Smooth muscle cell (in vitro differentiated cells): Measurements from ENCODE around the gene PYCR2. TPM values are rescaled to one million over a fixed set of nuclear protein-coding genes. Genes with fewer than 3 reads are reported as not detected.
"Not testable (repeated sequence)": the region's sequence is repeated elsewhere in the genome, so short reads cannot be mapped to it uniquely, and the experiment has no call there.

Experiments
- DNase-seq: peaks from one replicate; lab custom pipeline; 2025; ENCODE audit not compliant: unreplicated experiment; lab: John Stamatoyannopoulos, UW
- H2AFZ ChIP-seq: fragments of 200-600 bp; sonication (generic); 2 replicates; pipeline ENCODE4 v1.6.0; 2016; ENCODE audit warnings: antibody characterized with exemption, low read depth, mild to moderate bottlenecking
- H3F3A ChIP-seq: fragments of 200-600 bp; sonication (generic); 2 replicates; pipeline ENCODE4 v1.6.0; 2017; ENCODE audit warnings: antibody characterized with exemption, low read depth
- H3K27ac ChIP-seq: fragments of 200-600 bp; sonication (generic); 2 replicates; pipeline ENCODE4 v1.5.1; 2016; ENCODE audit warnings: low read depth, mild to moderate bottlenecking
- H3K27me3 ChIP-seq: fragments of 200-600 bp; sonication (generic); 2 replicates; pipeline ENCODE4 v1.6.1; 2016; ENCODE audit warnings: low read depth, mild to moderate bottlenecking
- H3K36me3 ChIP-seq: fragments of 200-600 bp; sonication (generic); 2 replicates; pipeline ENCODE4 v1.5.1; 2016; ENCODE audit warnings: low read depth
- H3K4me1 ChIP-seq: fragments of 200-600 bp; sonication (generic); 2 replicates; pipeline ENCODE4 v1.5.1; 2016; ENCODE audit warnings: low read depth
- H3K4me2 ChIP-seq: fragments of 200-600 bp; sonication (generic); 2 replicates; pipeline ENCODE4 v1.6.0; 2016; ENCODE audit warnings: mild to moderate bottlenecking
- H3K4me3 ChIP-seq: fragments of 200-600 bp; sonication (generic); 2 replicates; pipeline ENCODE4 v1.5.1; 2016; ENCODE audit warnings: mild to moderate bottlenecking
- H3K79me2 ChIP-seq: fragments of 200-600 bp; sonication (generic); 2 replicates; pipeline ENCODE4 v1.6.0; 2016; ENCODE audit warnings: low read depth, mild to moderate bottlenecking
- H3K9ac ChIP-seq: fragments of 200-600 bp; sonication (generic); 2 replicates; pipeline ENCODE4 v1.6.0; 2016; ENCODE audit warnings: low read depth
- H3K9me3 ChIP-seq: fragments of 200-600 bp; sonication (generic); replicated peaks from 2 replicates; pipeline ENCODE4 v1.5.1; 2016; ENCODE audit warnings: low read depth
- H4K20me1 ChIP-seq: fragments of 200-600 bp; sonication (generic); 2 replicates; pipeline ENCODE4 v1.6.0; 2016; ENCODE audit warnings: low read depth
- WGBS: methylation state at CpG from one replicate; pipeline ENCODE4 v1.1.7; 2016; ENCODE audit warnings: low lambda C conversion rate; 5-methylcytosine and 5-hydroxymethylcytosine counted together
- polyA plus RNA-seq: library from polyadenylated mRNA; unstranded; fragments of >200 nt; fragmentation: Nextera tagmentation; extraction: Ambion mirVana; gene quantifications from 2 replicates; pipeline ENCODE4 v1.2.1, GENCODE V29; 2016
- total RNA-seq: library from RNA; depleted of rRNA; stranded (reverse); fragments of >200 nt; gene quantifications from 2 replicates; pipeline ENCODE4 v1.2.3, GENCODE V29; 2014
- TF ChIP-seq, protein P1 (sequence below): fragments of 200-600 bp; sonication (generic); IDR thresholded peaks from 2 replicates; pipeline ENCODE4 v1.5.1; 2017; ENCODE audit warnings: borderline replicate concordance, mild to moderate bottlenecking, antibody characterized with exemption; ENCODE audit not compliant: insufficient read depth, poor library complexity, severe bottlenecking

The PYCR2 gene
- total and polyA plus RNA-seq, 2 experiments from 2014 or later, result 20.1 to 40.5 TPM

DNA sequence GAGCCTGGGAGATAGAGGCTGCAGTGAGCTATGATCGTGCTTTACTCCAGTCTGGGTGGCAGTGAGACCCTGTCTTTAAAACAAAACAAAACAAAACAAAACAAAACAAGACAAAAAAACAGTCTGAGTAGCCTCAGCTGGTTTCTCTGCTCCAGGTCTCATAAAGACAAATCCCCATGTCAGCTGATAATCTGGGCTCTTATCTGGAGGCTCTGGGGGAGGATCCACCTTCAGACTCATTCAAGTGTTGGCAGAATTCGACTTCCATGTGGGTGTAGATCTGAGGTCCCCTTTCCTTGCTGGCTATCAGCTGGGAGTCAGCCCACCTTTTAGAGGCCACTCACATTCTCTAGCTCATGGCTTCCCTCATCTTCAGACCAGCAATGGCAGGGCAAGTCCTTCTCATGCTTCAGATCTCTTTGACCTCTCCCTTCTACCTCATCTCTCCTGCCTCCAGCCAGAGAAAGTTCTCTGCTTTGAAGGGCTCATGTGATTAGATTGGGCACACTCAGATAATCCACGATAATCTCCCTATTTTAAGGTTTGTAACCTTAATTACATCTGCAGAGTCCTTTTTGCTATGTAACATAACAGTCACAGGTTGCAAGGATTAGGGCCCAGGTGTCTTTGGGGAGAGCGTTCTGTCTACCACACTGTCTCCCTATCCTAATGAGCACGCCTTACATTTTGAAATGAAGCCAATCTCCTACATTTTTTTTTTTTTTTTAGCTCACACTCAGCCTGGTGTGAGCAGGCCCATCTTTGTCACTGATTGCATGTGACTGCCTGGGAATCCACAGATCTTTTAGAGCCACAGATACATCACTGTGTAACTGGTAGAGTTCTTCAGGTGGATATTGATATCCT, 7.5 kb upstream of the PYCR2 start:
- Histone ChIP-seq H3F3A (no peaks in the 10 kb centered on the region), H3K27me3 (no peaks in the 10 kb centered on the region), H3K79me2 (no peaks in the 10 kb centered on the region), H2AFZ (no peak overlapping the region), H3K4me3 (no peak overlapping the region), H3K4me1 (peaks cover 4% of the 10 kb centered on the region), H3K9me3 (no peaks in the 10 kb centered on the region), H3K36me3 (no peaks in the 10 kb centered on the region), H3K4me2 (no peak overlapping the region), H4K20me1 (no peaks in the 10 kb centered on the region), H3K9ac (no peak overlapping the region), H3K27ac (no peak overlapping the region)
- TF ChIP-seq, protein P1, sequence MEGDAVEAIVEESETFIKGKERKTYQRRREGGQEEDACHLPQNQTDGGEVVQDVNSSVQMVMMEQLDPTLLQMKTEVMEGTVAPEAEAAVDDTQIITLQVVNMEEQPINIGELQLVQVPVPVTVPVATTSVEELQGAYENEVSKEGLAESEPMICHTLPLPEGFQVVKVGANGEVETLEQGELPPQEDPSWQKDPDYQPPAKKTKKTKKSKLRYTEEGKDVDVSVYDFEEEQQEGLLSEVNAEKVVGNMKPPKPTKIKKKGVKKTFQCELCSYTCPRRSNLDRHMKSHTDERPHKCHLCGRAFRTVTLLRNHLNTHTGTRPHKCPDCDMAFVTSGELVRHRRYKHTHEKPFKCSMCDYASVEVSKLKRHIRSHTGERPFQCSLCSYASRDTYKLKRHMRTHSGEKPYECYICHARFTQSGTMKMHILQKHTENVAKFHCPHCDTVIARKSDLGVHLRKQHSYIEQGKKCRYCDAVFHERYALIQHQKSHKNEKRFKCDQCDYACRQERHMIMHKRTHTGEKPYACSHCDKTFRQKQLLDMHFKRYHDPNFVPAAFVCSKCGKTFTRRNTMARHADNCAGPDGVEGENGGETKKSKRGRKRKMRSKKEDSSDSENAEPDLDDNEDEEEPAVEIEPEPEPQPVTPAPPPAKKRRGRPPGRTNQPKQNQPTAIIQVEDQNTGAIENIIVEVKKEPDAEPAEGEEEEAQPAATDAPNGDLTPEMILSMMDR, result no peak
- DNase-seq, result no peak
- 78% methylated on average over 5 of the region's 5 CpGs for WGBS

DNA sequence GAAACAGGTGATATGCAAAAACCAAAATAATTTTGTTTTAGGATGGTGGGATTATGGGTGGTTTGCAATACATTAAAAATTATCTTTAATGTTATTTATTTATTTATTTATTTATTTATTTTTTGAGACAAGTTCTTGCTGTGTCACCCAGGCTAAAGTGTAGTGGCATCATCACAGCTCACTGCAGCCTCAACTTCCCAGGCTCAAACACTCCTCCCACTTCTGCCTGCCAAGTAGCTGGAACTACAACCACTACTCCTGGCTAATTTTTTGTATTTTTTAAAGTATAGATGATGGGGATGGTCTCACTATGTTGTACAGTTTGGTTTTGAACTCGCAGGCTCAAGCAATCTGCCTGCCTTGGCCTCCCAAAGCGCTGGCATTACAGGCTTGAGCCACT, 6.5 kb upstream of the PYCR2 start:
- 90% methylated on average over 2 of the region's 2 CpGs for WGBS
- H3K27me3 ChIP-seq, result no peaks in the 10 kb centered on the region
- H3K4me3 ChIP-seq, result no peak overlapping the region

DNA sequence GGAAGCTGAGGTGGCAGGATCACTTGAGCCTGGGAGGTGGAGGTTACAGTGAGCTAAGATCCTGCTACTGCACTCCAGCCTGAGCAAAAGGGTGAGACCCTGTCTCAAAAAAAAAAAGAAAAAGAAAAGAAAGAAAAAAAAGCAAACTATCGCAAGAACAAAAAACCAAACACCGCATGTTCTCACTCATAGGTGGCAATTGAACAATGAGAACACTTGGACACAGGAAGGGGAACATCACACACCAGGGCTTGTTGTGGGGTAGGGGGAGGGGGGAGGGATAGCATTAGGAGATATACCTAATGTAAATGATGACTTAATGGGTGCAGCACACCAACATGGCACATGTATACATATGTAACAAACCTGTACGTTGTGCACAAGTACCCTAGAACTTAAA, 5.4 kb upstream of the PYCR2 start:
- not testable (repeated sequence) for H3K9me3 ChIP-seq, H3K4me3 ChIP-seq, DNase-seq

More for the DNA sequence above, 6.5 kb upstream of the PYCR2 start:
- H4K20me1 ChIP-seq, result no peaks in the 10 kb centered on the region
- no peak overlapping the region for H2AFZ ChIP-seq
- no peak overlapping the region for H3K27ac ChIP-seq
- H3K36me3 ChIP-seq, result no peaks in the 10 kb centered on the region
- no peak overlapping the region for H3K4me2 ChIP-seq
- no peaks in the 10 kb centered on the region for H3K79me2 ChIP-seq
- no peak for DNase-seq
- TF ChIP-seq, protein P1, result no peak
- H3K9me3 ChIP-seq, result no peaks in the 10 kb centered on the region
- H3K9ac ChIP-seq, result no peak overlapping the region
- no peaks in the 10 kb centered on the region for H3F3A ChIP-seq
- H3K4me1 ChIP-seq, result peaks cover 4% of the 10 kb centered on the region

DNA sequence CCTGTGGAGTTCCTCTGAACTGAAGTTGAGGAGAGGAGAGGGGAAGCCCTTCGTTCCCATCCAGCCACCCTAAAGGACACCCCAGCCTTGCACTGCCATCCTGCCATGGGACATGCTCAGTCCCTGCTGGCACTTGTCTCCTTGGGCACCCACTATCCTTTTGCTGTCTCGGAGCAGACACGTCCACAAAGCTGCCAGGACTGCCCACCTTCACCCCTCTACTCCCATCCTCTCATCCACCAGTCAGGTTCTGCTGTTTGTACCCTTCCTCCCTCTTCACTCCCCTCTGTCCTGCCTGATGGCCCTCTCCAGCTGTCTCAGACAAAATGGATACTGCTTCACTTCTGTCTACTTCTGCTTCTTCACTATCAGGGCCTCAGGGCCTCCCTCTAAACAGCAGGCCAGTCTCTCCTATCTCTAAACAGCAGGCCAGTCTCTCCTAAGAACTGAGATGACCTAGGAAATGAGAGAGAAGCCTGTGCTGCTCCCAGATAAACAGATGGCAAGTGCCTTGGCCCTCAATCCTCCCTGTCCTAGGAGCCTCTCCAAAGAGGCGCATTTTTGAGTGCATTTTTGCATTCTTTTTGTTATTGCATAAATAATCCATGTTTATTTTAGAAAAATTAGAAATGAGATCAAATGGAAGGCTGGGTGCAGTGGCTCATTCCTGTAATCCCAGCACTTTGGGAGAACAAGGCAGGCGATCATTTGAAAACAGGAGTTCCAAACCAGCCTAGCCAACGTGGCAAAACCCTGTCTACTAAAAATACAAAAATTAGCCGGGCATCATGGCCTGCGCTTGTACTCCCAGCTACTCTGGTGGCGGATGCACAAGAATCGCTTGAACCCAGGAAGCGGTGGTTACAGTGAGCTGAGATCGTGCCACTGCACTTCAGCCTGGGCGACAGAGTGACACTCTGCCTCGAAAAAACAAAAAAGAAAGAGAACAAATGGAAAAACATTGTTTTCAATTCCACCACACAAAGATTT, 4.4 kb upstream of the PYCR2 start:
- no peak for DNase-seq
- Histone ChIP-seq H3K27ac (no peak overlapping the region), H3F3A (no peaks in the 10 kb centered on the region), H3K79me2 (peaks cover under 1% of the 10 kb centered on the region), H3K4me3 (no peak overlapping the region), H2AFZ (peak overlapping the region; percentile 78), H3K9ac (no peak overlapping the region), H3K36me3 (no peaks in the 10 kb centered on the region), H3K4me2 (no peak overlapping the region), H3K9me3 (no peaks in the 10 kb centered on the region), H3K27me3 (no peaks in the 10 kb centered on the region), H4K20me1 (no peaks in the 10 kb centered on the region), H3K4me1 (peaks cover 4% of the 10 kb centered on the region)
- TF ChIP-seq, protein P1, result no peak
- 93% methylated on average over 14 of the region's 14 CpGs for WGBS

More for the DNA sequence above, 5.4 kb upstream of the PYCR2 start:
- H3K27ac ChIP-seq, H3K36me3 ChIP-seq, H3K79me2 ChIP-seq, H3K9ac ChIP-seq, H3K4me2 ChIP-seq, H3K27me3 ChIP-seq, H4K20me1 ChIP-seq, H3F3A ChIP-seq, H2AFZ ChIP-seq, H3K4me1 ChIP-seq: not testable (repeated sequence)
- 97% methylated on average over 3 of the region's 3 CpGs for WGBS
